Endothelial cell of umbilical vein (primary cell): ENCODE measurements around the gene CTDSPL. TPM values are rescaled to one million over a fixed set of nuclear protein-coding genes. Genes with fewer than 3 reads are reported as not detected.

Source experiments
- BruUV-seq: library from RNA; stranded (reverse); fragments of 400-500 nt; replicated peaks from 2 replicates; lab custom pipeline; 2021; lab: Mats Ljungman, UMichigan
- CTCF ChIA-PET: fragments of 300-600, 350-600 bp; sonication (Branson Sonifier 250); formaldehyde crosslinking; loops from one replicate; lab custom pipeline; 2021; ENCODE audit warnings: antibody characterized with exemption, inconsistent platforms; lab: Charles Lee
- POLR2A ChIA-PET: fragments of 300-600, 350-600 bp; sonication (Branson Sonifier 250); formaldehyde crosslinking; loops from one replicate; lab custom pipeline; 2021; ENCODE audit warnings: antibody characterized with exemption, inconsistent platforms; lab: Charles Lee
- DNase-seq: peaks from one replicate; pipeline ENCODE4 v3.0.0-alpha.2; 2011; ENCODE audit warnings: low read depth, low spot score
- FAIRE-seq: peaks from 2 replicates; lab custom pipeline; 2011; peaks lifted over from hg19 to GRCh38; lab: Jason Lieb, UNC
- H2AFZ ChIP-seq: 2 replicates; pipeline ENCODE4 v1.6.0; 2012; ENCODE audit warnings: low read depth, low read length, control low read depth, inconsistent platforms
- H3K27ac ChIP-seq: 2 replicates; pipeline ENCODE4 v1.5.1; 2011; ENCODE audit warnings: low read depth, mild to moderate bottlenecking, control low read depth, low read length, moderate library complexity; ENCODE audit not compliant: insufficient read depth
- H3K27me3 ChIP-seq, 2 experiments: 2 replicates each; pipeline versions ENCODE4 v1.6.0 to v1.6.1; 2011; ENCODE audit warnings: low read length in 2 of 2, mixed read lengths in 1 of 2; ENCODE audit not compliant: control insufficient read depth in 2 of 2, insufficient read depth in 2 of 2
- H3K36me3 ChIP-seq, 2 experiments: 2 replicates in 1 of 2; 3 replicates in 1 of 2; pipeline ENCODE4 v1.5.1; 2011; ENCODE audit warnings: low read length in 2 of 2, mild to moderate bottlenecking in 1 of 2, moderate library complexity in 1 of 2; ENCODE audit not compliant: control insufficient read depth in 2 of 2, insufficient read depth in 2 of 2; ENCODE audit errors: extremely low read depth in 1 of 2
- H3K4me1 ChIP-seq: 3 replicates; pipeline ENCODE4 v1.5.1; 2011; ENCODE audit warnings: mild to moderate bottlenecking, low read length; ENCODE audit not compliant: control insufficient read depth, insufficient read depth; ENCODE audit errors: extremely low read depth
- H3K4me2 ChIP-seq: 2 replicates; pipeline ENCODE4 v1.6.1; 2011; ENCODE audit warnings: low read length, control low read depth, mixed read lengths; ENCODE audit not compliant: insufficient read depth
- H3K4me3 ChIP-seq, 3 experiments: fragments of 200-600 bp in 1 of 3; sonication (generic), shearing (Covaris generic) in 1 of 3; replicated peaks in 1 of 3; 2 replicates each; pipeline ENCODE4 v1.5.1; 2011 to 2016; ENCODE audit warnings: control low read depth in 3 of 3, low read length in 3 of 3, mild to moderate bottlenecking in 2 of 3, inconsistent platforms in 1 of 3, low read depth in 1 of 3, moderate library complexity in 1 of 3; ENCODE audit not compliant: insufficient read depth in 1 of 3
- H3K79me2 ChIP-seq: 2 replicates; pipeline ENCODE4 v1.6.0; 2012; ENCODE audit warnings: low read length, inconsistent platforms; ENCODE audit not compliant: control insufficient read depth, insufficient read depth
- H3K9ac ChIP-seq: replicated peaks from 2 replicates; pipeline ENCODE3; 2011; ENCODE audit warnings: low read length, control low read depth; ENCODE audit not compliant: insufficient read depth; ENCODE audit errors: extremely low read depth
- H3K9me1 ChIP-seq: replicated peaks from 3 replicates; pipeline ENCODE4 v1.6.0; 2011; ENCODE audit warnings: mild to moderate bottlenecking, low read length; ENCODE audit not compliant: control insufficient read depth, insufficient read depth; ENCODE audit errors: extremely low read depth
- H3K9me3 ChIP-seq: replicated peaks from 2 replicates; pipeline ENCODE4 v1.5.1; 2012; ENCODE audit warnings: low read length, inconsistent platforms; ENCODE audit not compliant: control insufficient read depth, insufficient read depth
- H4K20me1 ChIP-seq: replicated peaks from 2 replicates; pipeline ENCODE3; 2011; ENCODE audit warnings: mild to moderate bottlenecking, low read length; ENCODE audit not compliant: control insufficient read depth, insufficient read depth; ENCODE audit errors: extremely low read depth
- EZH2 ChIP-seq: IDR thresholded peaks from 2 replicates; pipeline ENCODE4 v1.6.1; 2012; ENCODE audit warnings: borderline replicate concordance, low read depth, mild to moderate bottlenecking, moderate library complexity, low read length, inconsistent platforms; ENCODE audit not compliant: severe bottlenecking
- FOS ChIP-seq: IDR thresholded peaks from 2 replicates; pipeline ENCODE4 v1.6.1; 2011; ENCODE audit warnings: mild to moderate bottlenecking, low read length, moderate library complexity, borderline replicate concordance; ENCODE audit not compliant: insufficient read depth
- GATA2 ChIP-seq: IDR thresholded peaks from 2 replicates; pipeline ENCODE4 v1.7.0; 2011; ENCODE audit warnings: low read depth, mild to moderate bottlenecking, moderate library complexity, mixed read lengths, low read length; ENCODE audit not compliant: insufficient read length, insufficient read depth
- JUN ChIP-seq: IDR thresholded peaks from 2 replicates; pipeline ENCODE4 v1.6.1; 2011; ENCODE audit warnings: borderline replicate concordance, low read depth; ENCODE audit not compliant: insufficient read length, insufficient read depth
- MAX ChIP-seq: IDR thresholded peaks from 2 replicates; pipeline ENCODE4 v1.6.1; 2011; ENCODE audit not compliant: insufficient read depth, insufficient read length
- MYC ChIP-seq: IDR thresholded peaks from one replicate; pipeline ENCODE4 v1.6.1; 2011; ENCODE audit warnings: mild to moderate bottlenecking, low read depth, low read length
- POLR2A ChIP-seq: IDR thresholded peaks from 2 replicates; pipeline ENCODE4 v1.6.1; 2012; ENCODE audit warnings: low read depth, mild to moderate bottlenecking, control low read depth, low read length
- POLR2AphosphoS5 ChIP-seq: IDR thresholded peaks from 2 replicates; pipeline ENCODE4 v1.6.1; 2012; ENCODE audit warnings: low read depth, mild to moderate bottlenecking, control low read depth, low read length, moderate library complexity; ENCODE audit not compliant: insufficient read depth
- dilution Hi-C: fragments of 300-500 bp; cut with MboI; formaldehyde crosslinking; loops from one replicate; pipeline ENCODE4 v1.15.0; 2019; ENCODE audit warnings: low sequenced_read_pairs; ENCODE audit not compliant: extremely low pct_ligation_motif_present
- intact Hi-C: fragments of 100-400 bp; cut with micrococcal nuclease; formaldehyde crosslinking; loops from one replicate; pipeline ENCODE4 v1.10.0; 2022
- polyA plus RNA-seq, 4 experiments: library from polyadenylated mRNA; depleted of rRNA in 3 of 4; stranded (reverse) in 3 of 4; unstranded in 1 of 4; fragments of >200 nt; gene quantifications; 2 replicates each; pipeline versions ENCODE4 v1.2.1 to v1.2.3, GENCODE V29; 2011 to 2012; ENCODE audit warnings: missing spikeins in 1 of 4
- total RNA-seq: library from RNA; stranded (reverse); gene quantifications from 2 replicates; pipeline ENCODE4 v1.2.3, GENCODE V29; 2021
- TF ChIP-seq, protein P1 (sequence below), 2 donors: IDR thresholded peaks; 1 replicate in 1 of 2; 2 replicates in 1 of 2; pipeline ENCODE4 v1.5.1; 2011; ENCODE audit warnings: low read length in 2 of 2, mild to moderate bottlenecking in 2 of 2, moderate library complexity in 2 of 2, control low read depth in 1 of 2, inconsistent platforms in 1 of 2, low read depth in 1 of 2; ENCODE audit not compliant: insufficient read depth in 1 of 2; ENCODE audit errors: extremely low read depth in 1 of 2

The CTDSPL gene
- total and polyA plus RNA-seq, 2 donors (not counting 3 experiments of a cell fraction or from before 2014, with no cell fraction given): 30.1 to 43.2 TPM

GRCh38 chr3:37964146-37964545, 102.5 kb downstream of the CTDSPL start:
- intact Hi-C loops (no loop called here), dilution Hi-C loops (no loop called here)
- Histone ChIP-seq H3K36me3 (no peaks in the 10 kb centered on the region), H3K4me1 (peaks cover 19% of the 10 kb centered on the region), H3K4me3 (no peak overlapping the region), H3K27ac (no peak overlapping the region), H3K4me2 (no peak overlapping the region), H3K79me2 (no peaks in the 10 kb centered on the region), H2AFZ (no peak overlapping the region), H3K9me3 (no peaks in the 10 kb centered on the region), H3K9me1 (no peaks in the 10 kb centered on the region), H4K20me1 (no peaks in the 10 kb centered on the region), H3K9ac (no peak overlapping the region), H3K27me3 (no peaks in the 10 kb centered on the region)
- POLR2A ChIA-PET: no interaction called here
- FAIRE-seq (no peak), DNase-seq (no peak)
- TF ChIP-seq EZH2 (no peak), MYC (no peak)
- no TSS peak for BruUV-seq
- CTCF ChIA-PET: interaction anchor here (1.2 to 4.6 kb wide), 3 partner anchors 9 to 33 kb away, joined by 4 to 57 read pairs (median 14); no protein-coding TSS in a partner anchor

GRCh38 chr3:37964716-37965115, 103.0 kb downstream of the CTDSPL start:
- no peak overlapping the region for H2AFZ ChIP-seq
- TF ChIP-seq MAX: no peak
- TF ChIP-seq, protein P1, sequence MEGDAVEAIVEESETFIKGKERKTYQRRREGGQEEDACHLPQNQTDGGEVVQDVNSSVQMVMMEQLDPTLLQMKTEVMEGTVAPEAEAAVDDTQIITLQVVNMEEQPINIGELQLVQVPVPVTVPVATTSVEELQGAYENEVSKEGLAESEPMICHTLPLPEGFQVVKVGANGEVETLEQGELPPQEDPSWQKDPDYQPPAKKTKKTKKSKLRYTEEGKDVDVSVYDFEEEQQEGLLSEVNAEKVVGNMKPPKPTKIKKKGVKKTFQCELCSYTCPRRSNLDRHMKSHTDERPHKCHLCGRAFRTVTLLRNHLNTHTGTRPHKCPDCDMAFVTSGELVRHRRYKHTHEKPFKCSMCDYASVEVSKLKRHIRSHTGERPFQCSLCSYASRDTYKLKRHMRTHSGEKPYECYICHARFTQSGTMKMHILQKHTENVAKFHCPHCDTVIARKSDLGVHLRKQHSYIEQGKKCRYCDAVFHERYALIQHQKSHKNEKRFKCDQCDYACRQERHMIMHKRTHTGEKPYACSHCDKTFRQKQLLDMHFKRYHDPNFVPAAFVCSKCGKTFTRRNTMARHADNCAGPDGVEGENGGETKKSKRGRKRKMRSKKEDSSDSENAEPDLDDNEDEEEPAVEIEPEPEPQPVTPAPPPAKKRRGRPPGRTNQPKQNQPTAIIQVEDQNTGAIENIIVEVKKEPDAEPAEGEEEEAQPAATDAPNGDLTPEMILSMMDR (IDR thresholded peaks at IDR 0.05; ENCODE audit: extremely low read depth in 1 of 2, insufficient read depth in 1 of 2, low read depth in 1 of 2, low read length in 2 of 2): no peak
- TF ChIP-seq GATA2: no peak
- TF ChIP-seq POLR2A: no peak
- no peak for TF ChIP-seq EZH2
- no peak for TF ChIP-seq FOS
- TF ChIP-seq JUN: no peak
- TF ChIP-seq MYC: no peak
- no peak for TF ChIP-seq POLR2AphosphoS5
- ChIA-PET POLR2A (no interaction called here), CTCF (interaction anchor here (1.2 to 5.1 kb wide), 5 partner anchors 9 to 94 kb away, joined by 3 to 57 read pairs (median 14); no protein-coding TSS in a partner anchor)
- no peaks in the 10 kb centered on the region for H3K9me3 ChIP-seq
- H3K9ac ChIP-seq: no peak overlapping the region
- FAIRE-seq: no peak
- peaks cover 19% of the 10 kb centered on the region for H3K4me1 ChIP-seq
- no peaks in the 10 kb centered on the region for H3K36me3 ChIP-seq
- no peaks in the 10 kb centered on the region for H3K27me3 ChIP-seq
- DNase-seq: no peak
- dilution Hi-C loops (no loop called here), intact Hi-C loops (no loop called here)
- no peaks in the 10 kb centered on the region for H3K9me1 ChIP-seq
- H3K27ac ChIP-seq: no peak overlapping the region
- BruUV-seq: no TSS peak
- H4K20me1 ChIP-seq: no peaks in the 10 kb centered on the region
- H3K79me2 ChIP-seq: no peaks in the 10 kb centered on the region
- H3K4me2 ChIP-seq: no peak overlapping the region
- H3K4me3 ChIP-seq: no peak overlapping the region
